NOMO-1 (cell line): ENCODE data around the gene AKR1C3.
"Not testable (repeated sequence)": the region's sequence is repeated elsewhere in the genome, so short reads cannot be mapped to it uniquely, and the experiment has no call there.

Experiments used
- DNase-seq, 2 experiments: peaks; one replicate each; lab custom pipeline; 2025; ENCODE audit not compliant: unreplicated experiment in 2 of 2; lab: John Stamatoyannopoulos, UW

The AKR1C3 gene

GRCh38 chr10:5094265-5095205, at the start of gene AKR1C3:
Gene AKR1C3 (plus strand): TSS chr10:5094414. CDS start chr10:5094445, 31 bp downstream.
- peak; percentile 2 to 49 for DNase-seq

- no peak for DNase-seq
Measured at GRCh38 chr10:5045095-5045494, 49.1 kb upstream of the AKR1C3 start.

- DNase-seq, result no peak
Measured at GRCh38 chr10:5046410-5046809, 47.8 kb upstream of the AKR1C3 start.

GRCh38 chr10:5047055-5047454, 47.2 kb upstream of the AKR1C3 start:
- DNase-seq, result not testable (repeated sequence)

- DNase-seq, result no peak
Measured at GRCh38 chr10:5047912-5048628, 46.1 kb upstream of the AKR1C3 start.

- DNase-seq, result not testable (repeated sequence)
Measured at GRCh38 chr10:5052951-5053500, 41.2 kb upstream of the AKR1C3 start.

- DNase-seq, result not testable (repeated sequence)
Measured at GRCh38 chr10:5054831-5055230, 39.4 kb upstream of the AKR1C3 start.

- not testable (repeated sequence) for DNase-seq
Measured at GRCh38 chr10:5059267-5059666, 34.9 kb upstream of the AKR1C3 start.

- DNase-seq, result not testable (repeated sequence)
Measured at GRCh38 chr10:5060791-5061190, 33.4 kb upstream of the AKR1C3 start.

GRCh38 chr10:5064656-5065055, 29.6 kb upstream of the AKR1C3 start:
- DNase-seq, result no peak

- no peak for DNase-seq
Measured at GRCh38 chr10:5068274-5068984, 25.8 kb upstream of the AKR1C3 start.

- no peak for DNase-seq
Measured at GRCh38 chr10:5070648-5071410, 23.4 kb upstream of the AKR1C3 start.

GRCh38 chr10:5071411-5072198, 22.6 kb upstream of the AKR1C3 start:
- DNase-seq, result no peak

GRCh38 chr10:5073659-5074058, 20.6 kb upstream of the AKR1C3 start:
- no peak for DNase-seq

- no peak for DNase-seq
Measured at GRCh38 chr10:5076615-5077014, 17.6 kb upstream of the AKR1C3 start.

GRCh38 chr10:5078547-5079180, 15.6 kb upstream of the AKR1C3 start:
- no peak for DNase-seq

- DNase-seq, result no peak
Measured at GRCh38 chr10:5079306-5079830, 14.8 kb upstream of the AKR1C3 start.

GRCh38 chr10:5079836-5080235, 14.4 kb upstream of the AKR1C3 start:
- DNase-seq, result no peak

- DNase-seq, result no peak
Measured at GRCh38 chr10:5081091-5081490, 13.1 kb upstream of the AKR1C3 start.
